BE2C (cell line): ENCODE measurements around the gene SLC44A1.

Experiments
- DNase-seq: peaks from one replicate; pipeline ENCODE4 v3.0.0-alpha.2; 2020
- H3K27me3 ChIP-seq: fragments of 250-450 bp; sonication (Bioruptor Pico); 2 replicates; pipeline ENCODE4 v1.5.1; 2020; ENCODE audit warnings: mild to moderate bottlenecking
- H3K36me3 ChIP-seq: fragments of 250-450 bp; sonication (Bioruptor Pico); 2 replicates; pipeline ENCODE4 v1.5.1; 2020; ENCODE audit warnings: mild to moderate bottlenecking
- H3K4me1 ChIP-seq: fragments of 250-450 bp; sonication (Bioruptor Pico); 2 replicates; pipeline ENCODE4 v1.5.1; 2020
- H3K4me3 ChIP-seq: 2 replicates; pipeline ENCODE4 v1.5.1; 2011; ENCODE audit warnings: low read depth, low read length
- H3K9me3 ChIP-seq: fragments of 250-450 bp; sonication (Bioruptor Pico); 2 replicates; pipeline ENCODE4 v1.5.1; 2020
- CTCF ChIP-seq: IDR thresholded peaks from 2 replicates; pipeline ENCODE4 v1.5.1; 2012; ENCODE audit warnings: mild to moderate bottlenecking, low read depth, low read length

The SLC44A1 gene

DNA sequence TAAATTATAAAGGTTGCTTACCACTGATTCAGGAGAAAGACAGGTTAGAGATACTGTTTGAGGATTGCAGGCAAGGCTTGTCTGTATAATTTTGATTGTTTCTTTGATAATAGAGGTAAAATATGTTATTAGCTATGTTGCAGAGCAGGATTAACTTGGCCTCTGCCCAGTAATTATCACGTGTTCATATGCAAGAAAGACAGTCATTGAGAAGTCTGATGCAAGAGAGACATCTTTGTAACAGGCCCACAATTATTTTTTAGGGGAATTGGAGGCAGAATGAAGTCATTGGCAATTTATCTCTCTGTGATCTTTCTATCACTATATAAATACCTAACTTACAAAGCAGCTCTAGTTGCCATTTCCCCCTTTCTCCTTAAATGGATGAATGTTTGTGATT, 46.0 kb downstream of the SLC44A1 start:
- no peak overlapping the region for H3K4me3 ChIP-seq
- H3K27me3 ChIP-seq = no peaks in the 10 kb centered on the region
- DNase-seq = no peak
- no peaks in the 10 kb centered on the region for H3K9me3 ChIP-seq
- no peaks in the 10 kb centered on the region for H3K4me1 ChIP-seq
- TF ChIP-seq CTCF = no peak
- H3K36me3 ChIP-seq = no peaks in the 10 kb centered on the region

GRCh38 chr9:105290954-105291353, 46.5 kb downstream of the SLC44A1 start:
- Histone ChIP-seq H3K4me3 (no peak overlapping the region), H3K27me3 (no peaks in the 10 kb centered on the region), H3K36me3 (no peaks in the 10 kb centered on the region), H3K4me1 (no peaks in the 10 kb centered on the region), H3K9me3 (no peaks in the 10 kb centered on the region)
- no peak for DNase-seq
- no peak for TF ChIP-seq CTCF

- Histone ChIP-seq H3K4me1 (no peaks in the 10 kb centered on the region), H3K9me3 (no peaks in the 10 kb centered on the region), H3K27me3 (no peaks in the 10 kb centered on the region), H3K36me3 (no peaks in the 10 kb centered on the region), H3K4me3 (no peak overlapping the region)
- no peak for TF ChIP-seq CTCF
- DNase-seq = no peak
Observed at GRCh38 chr9:105291422-105291859, 47.0 kb downstream of the SLC44A1 start.

- H3K9me3 ChIP-seq = no peaks in the 10 kb centered on the region
- H3K27me3 ChIP-seq = no peaks in the 10 kb centered on the region
- TF ChIP-seq CTCF = no peak
- H3K4me1 ChIP-seq = no peaks in the 10 kb centered on the region
- no peak for DNase-seq
- no peaks in the 10 kb centered on the region for H3K36me3 ChIP-seq
- H3K4me3 ChIP-seq = no peak overlapping the region
Observed at GRCh38 chr9:105291938-105292337, 47.5 kb downstream of the SLC44A1 start.

DNA sequence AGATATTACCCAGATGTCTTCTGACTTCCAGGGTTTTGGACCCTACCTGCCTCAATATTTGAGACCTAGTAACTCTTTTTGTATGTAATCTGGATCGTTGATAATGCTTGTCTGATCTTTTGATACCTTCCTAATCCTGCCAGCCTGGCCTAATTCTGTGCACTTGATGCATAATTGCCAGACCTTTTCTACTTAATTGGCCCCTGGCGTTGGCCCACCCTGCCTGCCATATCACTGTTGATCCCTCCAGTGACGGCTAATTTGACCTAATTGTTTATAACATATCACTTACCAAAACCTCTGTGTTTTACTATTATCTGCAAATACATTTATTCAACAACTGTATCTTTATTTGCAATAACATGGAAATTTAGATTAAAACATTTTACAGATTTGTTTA, 49.0 kb downstream of the SLC44A1 start:
- no peaks in the 10 kb centered on the region for H3K9me3 ChIP-seq
- H3K4me1 ChIP-seq = no peaks in the 10 kb centered on the region
- no peak overlapping the region for H3K4me3 ChIP-seq
- DNase-seq = no peak
- no peaks in the 10 kb centered on the region for H3K36me3 ChIP-seq
- no peaks in the 10 kb centered on the region for H3K27me3 ChIP-seq
- TF ChIP-seq CTCF = no peak

DNA sequence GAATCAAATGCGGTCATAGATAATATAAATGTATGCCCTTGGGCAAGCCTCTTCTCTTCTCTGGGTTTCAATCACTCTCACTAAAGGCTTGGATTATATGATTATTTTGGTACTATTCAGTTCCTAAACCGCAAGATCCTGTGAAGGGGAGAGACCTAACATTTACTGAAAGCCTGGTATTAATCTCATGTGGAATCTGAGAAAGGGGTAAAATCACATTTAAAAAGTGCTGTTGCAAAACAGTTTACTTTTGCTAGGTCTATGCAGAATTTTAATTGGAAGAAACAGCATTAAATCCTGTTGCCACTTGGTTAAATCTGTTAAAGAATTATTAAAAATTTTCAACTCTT, 50.7 kb downstream of the SLC44A1 start:
- peaks cover 4% of the 10 kb centered on the region; the same call in 1 of the 2 replicates for H3K4me1 ChIP-seq
- TF ChIP-seq CTCF = no peak
- H3K9me3 ChIP-seq = no peaks in the 10 kb centered on the region
- no peaks in the 10 kb centered on the region for H3K27me3 ChIP-seq
- H3K36me3 ChIP-seq = no peaks in the 10 kb centered on the region
- no peak for DNase-seq
- no peak overlapping the region for H3K4me3 ChIP-seq
